HFF-Myc (cell line): Measurements from ENCODE around the gene WSCD2.

Experiments used
- DNase-seq: peaks from one replicate; pipeline ENCODE4 v3.0.0-alpha.2; 2011; ENCODE audit warnings: low read depth; ENCODE audit errors: extremely low read depth
- H3K4me3 ChIP-seq: replicated peaks from 2 replicates; pipeline ENCODE4 v1.5.1; 2011; ENCODE audit warnings: low read depth, mild to moderate bottlenecking, control low read depth, low read length
- TF ChIP-seq, protein P1 (sequence below): IDR thresholded peaks from 2 replicates; pipeline ENCODE4 v1.5.1; 2012; ENCODE audit warnings: mild to moderate bottlenecking, low read depth, low read length, control low read depth; ENCODE audit errors: missing control alignments

The WSCD2 gene

DNA sequence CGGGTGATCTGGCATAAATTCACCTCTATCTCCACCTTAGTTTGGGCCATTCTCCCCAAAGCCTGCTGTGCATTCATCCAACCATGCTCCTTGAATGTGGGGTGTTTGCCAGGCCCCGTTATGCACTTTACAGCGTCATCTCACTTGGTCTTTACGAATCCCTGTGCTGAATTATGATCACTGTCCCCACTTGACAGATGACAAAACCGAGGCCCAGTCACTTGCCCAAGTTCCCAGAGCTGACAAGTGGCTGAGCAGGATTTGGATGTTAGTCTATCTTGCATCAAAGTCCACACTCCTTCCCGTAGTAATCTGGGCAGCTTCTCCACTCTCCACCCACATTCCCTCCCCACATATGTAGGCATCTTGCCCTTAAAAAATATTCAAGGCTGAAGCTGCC, 44.8 kb downstream of the WSCD2 start:
- TF ChIP-seq, protein P1, sequence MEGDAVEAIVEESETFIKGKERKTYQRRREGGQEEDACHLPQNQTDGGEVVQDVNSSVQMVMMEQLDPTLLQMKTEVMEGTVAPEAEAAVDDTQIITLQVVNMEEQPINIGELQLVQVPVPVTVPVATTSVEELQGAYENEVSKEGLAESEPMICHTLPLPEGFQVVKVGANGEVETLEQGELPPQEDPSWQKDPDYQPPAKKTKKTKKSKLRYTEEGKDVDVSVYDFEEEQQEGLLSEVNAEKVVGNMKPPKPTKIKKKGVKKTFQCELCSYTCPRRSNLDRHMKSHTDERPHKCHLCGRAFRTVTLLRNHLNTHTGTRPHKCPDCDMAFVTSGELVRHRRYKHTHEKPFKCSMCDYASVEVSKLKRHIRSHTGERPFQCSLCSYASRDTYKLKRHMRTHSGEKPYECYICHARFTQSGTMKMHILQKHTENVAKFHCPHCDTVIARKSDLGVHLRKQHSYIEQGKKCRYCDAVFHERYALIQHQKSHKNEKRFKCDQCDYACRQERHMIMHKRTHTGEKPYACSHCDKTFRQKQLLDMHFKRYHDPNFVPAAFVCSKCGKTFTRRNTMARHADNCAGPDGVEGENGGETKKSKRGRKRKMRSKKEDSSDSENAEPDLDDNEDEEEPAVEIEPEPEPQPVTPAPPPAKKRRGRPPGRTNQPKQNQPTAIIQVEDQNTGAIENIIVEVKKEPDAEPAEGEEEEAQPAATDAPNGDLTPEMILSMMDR = no peak
- DNase-seq = no peak
- H3K4me3 ChIP-seq = no peak overlapping the region

DNA sequence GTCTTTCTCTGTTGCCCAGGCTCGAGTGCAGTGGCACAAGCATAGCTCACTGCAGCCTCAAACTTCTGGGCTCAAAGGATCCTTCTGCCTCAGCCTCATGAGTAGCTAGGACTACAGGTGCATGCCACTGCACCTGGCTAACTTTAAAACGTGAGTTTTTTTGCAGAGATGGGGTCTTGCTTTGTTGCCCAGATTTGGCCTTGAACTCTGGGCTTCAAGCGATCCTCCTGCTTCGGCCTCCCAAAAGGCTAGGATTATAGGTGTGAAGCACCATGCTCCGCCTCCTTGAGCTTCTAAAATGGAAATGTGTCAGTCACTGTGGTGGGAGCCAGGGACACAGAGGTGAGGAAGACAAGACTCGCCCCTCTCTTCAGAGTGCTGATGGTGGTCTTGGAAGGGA, 45.6 kb downstream of the WSCD2 start:
- no peak overlapping the region for H3K4me3 ChIP-seq
- TF ChIP-seq, protein P1 = no peak

DNA sequence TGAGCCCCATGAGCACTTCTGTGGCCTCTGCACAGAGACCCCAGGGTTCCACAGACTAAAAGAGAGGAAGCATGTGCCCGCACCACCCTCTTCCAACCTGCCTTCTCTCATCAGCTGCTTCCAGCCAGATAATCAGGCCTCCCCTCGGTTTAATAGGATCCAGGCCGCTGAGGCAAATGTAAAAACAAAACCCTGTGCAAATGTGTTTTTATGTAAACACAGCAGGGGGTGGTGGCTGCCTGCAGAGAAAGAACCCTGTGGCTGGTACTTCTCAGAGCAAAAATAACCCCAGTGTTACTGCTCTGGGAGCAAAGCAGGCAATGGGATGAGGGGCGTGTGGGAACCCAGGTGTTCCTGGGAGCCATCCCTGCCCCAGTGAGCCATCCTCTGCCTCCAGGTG, 46.2 kb downstream of the WSCD2 start:
- DNase-seq = no peak
- TF ChIP-seq, protein P1 = no peak
- H3K4me3 ChIP-seq = no peak overlapping the region

More for the DNA sequence above, 45.6 kb downstream of the WSCD2 start:
- no peak for DNase-seq

DNA sequence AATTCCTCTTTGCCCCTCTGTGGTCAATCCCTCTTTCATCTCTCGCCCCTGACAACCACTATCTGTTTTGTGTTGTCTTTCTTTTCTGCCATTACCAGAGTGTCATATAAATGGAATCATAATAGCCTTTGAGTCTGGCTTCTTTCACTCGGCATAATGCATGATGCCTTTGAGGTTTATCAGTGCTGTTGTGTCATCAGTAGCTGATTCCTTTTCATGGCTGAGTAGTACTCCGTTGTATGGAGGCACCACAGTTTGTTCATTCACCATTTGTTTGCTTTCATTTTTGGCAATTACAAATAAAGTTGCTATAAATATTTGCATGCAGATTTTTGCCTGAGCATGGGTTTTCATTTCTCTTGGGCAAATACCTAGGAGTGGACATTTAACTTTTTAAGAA, 47.2 kb downstream of the WSCD2 start:
- DNase-seq = no peak
- H3K4me3 ChIP-seq = no peak overlapping the region
- TF ChIP-seq, protein P1 = no peak

DNA sequence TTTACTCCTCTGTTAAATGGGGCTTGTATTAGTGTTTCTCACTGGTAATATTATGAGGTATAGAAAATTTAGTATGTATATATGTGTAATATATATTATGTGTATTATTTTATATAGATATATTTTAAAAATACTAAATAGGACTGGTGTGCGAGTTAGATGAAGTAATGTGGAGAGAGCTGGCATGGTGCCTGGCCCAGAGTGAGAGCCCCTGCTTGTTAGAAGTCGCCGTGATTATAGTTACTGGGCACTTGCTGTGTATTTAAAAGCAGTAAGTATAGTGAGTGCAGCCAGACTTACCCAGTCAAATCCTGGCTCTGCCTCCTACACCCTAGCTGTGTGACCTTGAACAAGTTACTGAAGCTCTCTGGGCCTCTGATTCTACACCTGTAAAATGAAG, 48.0 kb downstream of the WSCD2 start:
- TF ChIP-seq, protein P1 = no peak
- no peak overlapping the region for H3K4me3 ChIP-seq
- no peak for DNase-seq

DNA sequence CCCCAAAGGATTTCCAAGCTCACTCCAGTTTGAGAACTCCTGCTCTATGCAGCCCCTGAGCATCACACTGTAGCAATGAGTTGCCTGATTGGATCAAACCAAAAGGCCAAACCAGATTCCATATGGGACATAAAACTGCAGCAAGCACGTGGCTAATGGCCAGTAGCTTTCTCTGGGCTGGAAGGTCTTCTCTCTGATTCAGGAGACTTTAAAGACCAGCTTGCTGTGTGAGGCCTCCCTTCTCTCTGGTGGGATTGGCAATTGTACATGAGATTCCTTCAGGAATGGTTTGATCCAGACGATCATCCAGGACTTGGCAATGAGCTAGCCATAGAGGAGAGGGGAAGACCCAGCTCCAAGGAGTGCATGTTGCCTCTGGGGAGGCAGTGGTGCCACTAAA, 50.2 kb downstream of the WSCD2 start:
- H3K4me3 ChIP-seq = no peak overlapping the region
- TF ChIP-seq, protein P1 = no peak
- no peak for DNase-seq
